HCEC 1CT (cell line): Measurements from ENCODE around the gene SLC16A12.
"Not testable (repeated sequence)": the region's sequence is repeated elsewhere in the genome, so short reads cannot be mapped to it uniquely, and the experiment has no call there.

Experiments
- DNase-seq: peaks from one replicate; pipeline ENCODE4 v3.0.0-alpha.2; 2017

The SLC16A12 gene

DNA sequence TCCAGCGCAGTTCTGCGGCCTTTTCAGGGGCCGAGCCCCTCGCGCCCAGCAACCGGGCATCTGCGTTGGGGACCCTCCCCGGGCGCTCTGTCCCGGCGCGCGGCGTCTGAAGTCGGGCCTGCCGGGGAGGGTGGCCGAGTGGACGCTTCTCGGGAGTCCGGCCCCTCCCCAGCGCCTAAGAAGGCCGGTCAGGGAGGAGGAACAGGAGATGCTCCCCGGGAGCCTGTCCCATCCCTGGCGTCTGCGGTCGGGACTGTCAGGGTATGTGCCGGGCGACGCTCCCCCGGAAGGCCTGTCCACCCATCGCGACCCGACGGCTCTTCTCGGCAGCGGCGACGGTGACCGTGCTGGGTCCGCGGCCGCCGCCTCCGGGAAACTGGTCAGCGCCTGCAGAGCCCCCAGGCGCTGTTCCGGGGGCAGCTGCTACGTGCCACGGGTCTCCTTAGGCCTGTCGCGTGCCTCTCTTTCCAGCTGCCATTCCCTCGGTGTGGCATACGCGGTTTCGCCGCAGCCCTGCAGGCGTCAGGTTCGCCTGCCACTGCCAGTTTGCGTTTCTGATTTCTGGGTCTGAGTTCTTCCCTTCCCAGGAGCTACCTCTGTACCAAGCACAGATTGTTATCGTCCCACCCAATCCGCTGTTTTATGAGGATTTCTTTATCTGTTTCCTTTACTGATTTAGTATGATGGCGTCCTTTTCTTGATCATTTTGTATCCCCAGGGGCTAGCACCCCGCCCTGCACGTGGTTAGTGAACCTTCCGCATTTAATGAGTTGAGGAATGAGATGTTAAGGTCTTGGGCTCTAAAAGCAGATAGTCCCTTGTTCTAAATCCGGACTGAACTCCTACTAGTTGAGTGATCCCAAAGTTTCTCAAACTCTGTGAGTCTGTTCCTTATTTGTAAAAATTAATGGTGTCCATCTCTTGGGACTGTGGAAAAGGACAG, 120.2 kb downstream of the SLC16A12 start:
- peak; percentile 49 for DNase-seq

DNA sequence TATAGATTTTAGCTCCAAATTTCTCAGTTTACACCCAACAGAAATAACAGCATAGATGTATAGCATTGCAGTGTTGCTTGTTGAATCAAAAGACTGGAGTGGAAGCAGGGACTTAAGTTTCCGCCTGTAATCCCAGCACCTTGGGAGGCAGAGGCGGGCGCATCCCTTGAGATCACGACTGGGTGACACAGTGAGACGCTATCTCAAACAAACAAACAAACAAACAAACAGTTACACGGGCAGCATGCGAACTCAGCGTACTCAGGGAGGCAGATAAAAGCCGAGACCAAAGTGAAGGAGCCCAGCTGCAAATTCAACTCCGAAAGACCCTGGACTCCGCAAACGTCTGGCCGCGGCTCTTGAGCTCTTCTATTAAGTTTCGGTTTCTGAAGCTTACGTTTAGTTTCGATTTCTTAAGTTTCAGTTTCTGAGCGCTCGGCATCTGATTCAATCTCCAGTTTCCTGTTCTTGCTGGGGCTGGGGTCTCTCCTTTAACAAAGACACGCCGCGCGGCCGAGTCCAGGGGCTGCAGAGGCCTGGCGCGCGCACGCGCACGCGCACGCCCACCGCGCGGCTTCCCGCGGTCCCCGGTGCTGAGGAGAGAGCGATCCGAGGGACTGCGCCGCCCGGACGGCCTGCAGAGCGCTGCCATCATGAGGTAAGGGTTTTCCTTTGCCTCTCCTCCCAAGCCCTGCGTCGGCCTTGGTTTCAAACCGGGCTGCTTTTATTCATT, 121.1 kb downstream of the SLC16A12 start, which contains the start of gene IFIT5:
IFIT5 (plus strand) TSS at position 423 of the 733 bp plus-strand sequence; CDS start at position 654, 231 bp downstream.
- peak; percentile 78 for DNase-seq

DNA sequence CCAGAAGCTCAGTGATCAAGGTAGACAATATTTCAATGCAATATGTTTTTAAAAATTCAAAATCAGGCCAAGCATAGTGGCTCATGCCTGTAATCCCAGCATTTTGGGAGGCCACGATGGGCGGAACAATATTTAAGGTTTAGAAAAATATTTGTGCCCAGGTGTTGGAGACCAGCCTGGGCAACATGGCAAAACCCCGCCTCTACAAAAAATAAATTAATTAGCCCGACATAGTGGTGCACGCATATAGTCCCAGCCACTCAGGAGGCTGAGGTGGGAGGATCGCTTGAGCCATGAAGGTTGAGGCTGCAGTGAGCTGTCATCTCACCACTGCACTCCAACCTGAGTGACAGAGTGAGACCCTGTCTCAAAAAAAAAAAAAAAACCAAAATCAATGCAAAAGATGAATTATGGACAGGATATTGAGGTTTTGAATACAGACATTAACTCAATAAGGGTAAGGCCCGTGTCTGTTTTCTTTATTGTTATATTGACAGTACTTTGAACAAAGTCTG, 121.9 kb downstream of the SLC16A12 start:
- DNase-seq = no peak

DNA sequence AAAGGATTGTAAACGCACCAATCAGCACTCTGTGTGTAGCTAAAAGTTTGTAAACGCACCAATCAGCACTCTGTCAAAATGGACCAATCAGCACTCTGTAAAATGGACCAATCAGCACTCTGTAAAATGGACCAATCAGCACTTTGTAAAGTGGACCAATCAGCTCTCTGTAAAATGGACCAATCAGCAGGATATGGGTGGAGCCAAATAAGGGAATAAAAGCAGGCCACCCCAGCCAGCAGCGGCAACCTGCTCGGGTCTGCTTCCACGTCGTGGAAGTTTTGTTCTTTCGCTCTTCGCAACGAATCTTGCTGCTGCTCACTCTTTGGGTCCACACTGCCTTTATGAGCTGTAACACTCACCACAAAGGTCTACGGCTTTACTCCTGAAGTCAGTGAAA, 123.1 kb downstream of the SLC16A12 start:
- not testable (repeated sequence) for DNase-seq

DNA sequence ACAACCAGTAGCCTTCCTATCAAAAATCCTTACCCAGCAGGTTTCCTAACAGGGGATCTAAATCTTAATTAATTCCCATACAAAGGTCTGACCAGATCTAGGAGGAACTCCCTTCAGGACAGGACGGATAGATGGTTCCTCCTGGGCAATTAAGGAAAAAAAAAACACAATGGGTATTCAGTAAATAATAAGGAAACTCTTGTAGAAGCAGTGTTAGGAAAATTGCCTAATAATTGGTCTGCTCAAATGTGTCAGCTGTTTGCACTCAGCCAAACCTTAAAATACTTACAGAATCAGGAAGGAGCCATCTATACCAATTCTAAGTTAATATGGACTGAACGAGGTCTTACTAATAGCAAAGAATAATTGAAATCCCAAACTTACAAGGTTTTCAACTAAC, 124.3 kb downstream of the SLC16A12 start:
- DNase-seq = not testable (repeated sequence)

DNA sequence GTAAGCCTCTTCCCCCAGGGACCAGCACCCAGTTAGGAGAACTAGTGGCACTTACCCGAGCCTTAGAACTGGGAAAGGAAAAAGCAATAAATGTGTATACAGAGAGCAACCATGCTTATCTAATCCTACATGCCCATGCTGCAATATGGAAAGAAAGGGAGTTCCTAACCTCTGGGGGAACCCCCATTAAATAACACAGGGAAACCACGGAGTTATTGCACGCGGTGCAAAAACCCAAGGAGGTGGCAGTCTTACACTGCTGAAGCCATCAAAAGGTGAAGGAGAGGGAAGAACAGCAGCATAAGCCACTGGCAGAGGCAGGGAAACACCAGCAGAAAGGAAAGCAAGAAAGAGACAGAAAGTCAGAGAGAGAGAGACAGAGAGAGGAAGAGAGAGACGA, 124.8 kb downstream of the SLC16A12 start:
- DNase-seq = not testable (repeated sequence)

DNA sequence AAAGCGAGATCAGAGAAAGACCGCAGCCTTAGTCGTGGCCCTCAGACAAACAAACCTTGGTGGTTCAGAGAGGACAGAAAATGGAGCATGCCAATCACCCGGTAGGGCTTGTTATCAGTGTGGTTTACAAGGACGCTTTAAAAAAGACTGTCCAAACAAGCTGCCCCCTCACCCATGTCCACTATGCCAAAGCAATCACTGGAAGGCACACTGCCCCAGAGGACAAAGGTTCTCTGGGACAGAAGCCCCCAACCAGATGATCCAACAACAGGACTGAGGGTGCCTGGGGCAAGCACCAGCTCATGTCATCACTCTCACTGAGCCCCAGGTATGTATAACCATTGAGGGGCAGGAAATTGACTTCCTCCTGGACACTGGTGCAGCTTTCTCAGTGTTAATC, 126.1 kb downstream of the SLC16A12 start:
- DNase-seq = not testable (repeated sequence)

DNA sequence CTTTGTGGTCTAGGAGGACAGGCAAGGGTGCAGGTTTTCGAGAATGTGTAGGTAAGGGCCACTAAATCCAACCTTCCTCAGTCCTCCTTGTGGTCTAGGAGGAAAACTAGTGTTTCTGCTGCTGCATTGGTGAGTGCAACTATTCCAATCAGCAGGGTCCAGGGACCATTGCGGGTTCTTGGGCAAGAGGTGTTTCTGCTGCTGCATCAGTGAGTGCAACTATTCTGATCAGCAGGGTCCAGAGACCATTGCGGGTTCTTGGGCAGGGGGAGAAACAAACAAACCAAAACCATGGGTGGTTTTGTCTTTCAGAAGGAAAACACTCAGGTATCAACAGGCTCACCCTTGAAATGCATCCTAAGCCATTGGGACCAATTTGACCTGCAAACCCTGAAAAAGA, 127.6 kb downstream of the SLC16A12 start:
- DNase-seq = not testable (repeated sequence)

DNA sequence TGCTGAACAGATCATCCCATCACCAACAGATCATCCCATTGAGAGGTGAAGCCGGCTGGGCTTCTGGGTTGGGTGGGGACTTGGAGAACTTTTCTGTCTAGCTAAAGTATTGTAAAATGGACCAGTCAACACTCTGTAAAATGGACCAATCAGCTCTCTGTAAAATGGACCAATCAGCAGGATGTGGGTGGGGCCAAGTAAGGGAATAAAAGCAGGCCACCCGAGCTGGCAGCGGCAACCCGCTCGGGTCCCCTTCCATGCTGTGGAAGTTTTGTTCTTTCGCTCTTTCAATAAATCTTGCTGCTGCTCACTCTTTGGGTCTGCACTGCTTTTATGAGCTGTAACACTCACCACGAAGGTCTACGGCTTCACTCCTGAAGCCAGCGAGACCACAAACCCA, 129.2 kb downstream of the SLC16A12 start:
- not testable (repeated sequence) for DNase-seq

DNA sequence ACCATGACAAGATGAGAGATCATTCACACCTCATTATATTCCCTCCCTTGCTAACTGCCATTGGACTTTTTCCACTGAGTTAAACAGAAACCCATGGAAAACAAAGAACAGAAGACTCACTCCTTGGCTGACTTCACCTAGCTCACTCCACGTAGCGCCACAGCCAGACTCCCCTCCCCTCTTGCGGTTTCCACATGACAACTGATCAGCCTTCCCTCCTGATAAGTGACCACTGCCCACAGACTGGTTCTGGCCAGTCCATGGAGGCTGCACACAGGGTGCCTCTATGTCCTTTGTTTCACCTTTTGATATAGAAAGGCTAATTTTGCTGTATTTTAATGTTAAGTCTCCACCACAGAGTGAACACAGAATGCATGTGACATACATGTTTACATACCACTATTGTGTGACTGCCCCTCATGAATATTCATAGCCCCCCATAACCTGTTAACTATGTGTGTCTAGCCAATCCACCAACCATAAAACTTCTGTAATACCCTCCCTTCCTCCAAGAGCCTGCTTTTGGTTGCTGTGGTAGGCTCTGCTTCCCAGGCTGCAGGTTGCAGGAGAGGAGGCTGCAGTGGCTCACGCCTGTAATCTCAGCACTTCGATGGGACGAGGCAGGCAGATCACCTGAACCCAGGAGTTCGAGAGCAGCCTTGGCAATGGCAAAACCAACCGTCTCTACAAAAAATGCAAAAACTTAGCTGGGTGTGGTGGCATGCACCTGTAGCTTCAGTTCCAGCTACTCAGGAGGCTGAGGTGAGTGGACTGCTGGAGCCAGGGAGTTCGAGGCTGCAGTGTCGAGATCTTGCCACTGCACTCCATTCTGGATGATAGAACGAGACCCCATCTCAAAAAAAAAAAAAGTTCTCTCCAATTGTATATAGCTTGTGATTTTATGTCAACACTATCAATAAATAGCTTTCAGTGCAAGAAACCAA, 131.0 kb downstream of the SLC16A12 start:
- DNase-seq = no peak

DNA sequence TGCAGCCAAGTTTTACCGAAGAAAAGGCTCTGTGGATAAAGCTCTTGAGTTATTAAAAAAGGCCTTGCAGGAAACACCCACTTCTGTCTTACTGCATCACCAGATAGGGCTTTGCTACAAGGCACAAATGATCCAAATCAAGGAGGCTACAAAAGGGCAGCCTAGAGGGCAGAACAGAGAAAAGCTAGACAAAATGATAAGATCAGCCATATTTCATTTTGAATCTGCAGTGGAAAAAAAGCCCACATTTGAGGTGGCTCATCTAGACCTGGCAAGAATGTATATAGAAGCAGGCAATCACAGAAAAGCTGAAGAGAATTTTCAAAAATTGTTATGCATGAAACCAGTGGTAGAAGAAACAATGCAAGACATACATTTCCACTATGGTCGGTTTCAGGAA, 132.4 kb downstream of the SLC16A12 start:
- DNase-seq = no peak

DNA sequence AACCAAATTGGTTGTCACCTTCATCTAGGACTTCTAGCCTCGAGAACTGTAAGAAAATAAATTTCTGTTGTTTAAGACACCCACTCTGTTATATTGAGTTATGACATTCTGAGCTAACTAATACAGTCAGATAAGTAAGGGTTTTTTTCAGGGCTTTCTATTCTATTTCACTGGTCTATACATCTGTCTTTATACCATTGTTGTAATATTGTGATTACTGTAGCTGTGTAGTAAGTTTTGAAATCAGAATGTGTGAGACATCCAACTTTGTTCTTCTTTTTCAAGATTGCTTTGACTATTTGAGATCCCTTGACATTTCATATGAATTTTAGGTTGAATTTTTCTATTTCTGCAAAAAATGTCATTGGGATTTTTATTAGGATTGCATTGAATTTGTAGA, 135.4 kb downstream of the SLC16A12 start:
- no peak for DNase-seq

DNA sequence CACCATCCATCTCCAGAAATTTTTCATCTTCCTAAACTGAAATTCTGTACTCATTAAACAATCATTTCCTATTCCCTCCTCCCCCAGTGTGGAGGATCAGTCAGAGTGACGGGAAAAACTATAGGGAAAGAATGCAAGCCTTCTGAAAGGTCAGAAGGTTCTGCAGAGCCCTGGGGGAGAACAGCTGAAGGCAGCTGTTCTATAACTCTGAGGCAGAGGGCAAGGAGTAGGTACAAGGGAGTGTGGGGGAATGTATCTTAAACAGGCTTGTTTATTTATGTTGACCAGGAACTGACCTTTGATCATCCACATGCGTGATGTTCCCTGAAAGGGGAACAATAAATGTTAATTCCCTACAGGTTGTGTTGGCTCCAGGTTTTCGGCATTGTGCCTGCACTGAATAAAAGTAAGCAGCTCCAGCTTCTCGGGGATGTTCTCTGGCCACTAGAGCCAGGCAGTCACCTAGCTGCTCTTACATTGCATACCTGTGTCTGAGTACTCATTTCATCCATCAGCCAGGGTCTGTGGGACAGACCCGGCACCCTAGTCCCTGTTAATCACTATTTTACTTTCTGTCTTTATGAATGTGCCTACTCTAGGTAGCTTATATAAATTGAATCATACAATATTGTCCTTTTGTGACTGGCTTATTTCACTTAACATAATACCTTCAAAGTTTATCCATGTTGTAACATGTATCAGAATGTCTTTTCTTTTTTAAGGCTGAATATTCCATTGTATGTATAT, 137.2 kb downstream of the SLC16A12 start:
- DNase-seq = peak; percentile 91

DNA sequence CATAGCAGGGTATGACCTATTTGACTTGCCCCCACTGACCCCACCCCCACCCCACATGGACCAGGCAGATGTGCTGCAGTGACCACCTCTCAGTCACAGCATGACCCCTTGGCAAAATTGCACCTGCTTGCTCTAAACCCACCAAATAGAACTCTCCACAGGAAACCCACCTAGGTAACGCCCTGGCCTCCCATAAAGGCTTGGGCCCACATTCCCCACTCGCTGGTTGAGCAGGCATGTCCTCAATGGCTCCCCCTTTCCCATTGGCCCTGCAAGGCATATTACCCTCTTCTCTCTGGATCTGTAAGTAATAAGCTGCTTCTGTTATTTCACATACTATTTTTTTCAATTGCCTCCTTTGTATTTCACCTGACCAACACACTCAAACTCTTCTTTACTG, 140.3 kb downstream of the SLC16A12 start:
- no peak for DNase-seq

DNA sequence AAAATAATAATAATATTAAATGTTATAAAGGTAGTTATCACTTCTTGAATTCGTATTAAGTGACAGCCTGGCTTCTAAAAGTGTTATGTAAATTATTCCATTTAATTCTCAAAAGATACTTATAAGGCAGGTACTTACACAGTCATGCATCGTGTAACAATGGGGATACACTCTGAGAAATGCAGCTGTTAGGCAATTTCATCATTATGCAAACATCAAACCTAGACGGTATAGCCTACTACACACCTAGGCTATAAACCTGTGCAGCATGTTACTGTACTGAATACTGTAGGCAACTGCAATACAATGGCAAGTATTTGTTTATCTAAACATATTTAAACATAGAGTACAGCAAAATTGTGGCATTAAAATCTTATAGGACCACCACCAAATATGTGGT, 141.5 kb downstream of the SLC16A12 start:
- no peak for DNase-seq

DNA sequence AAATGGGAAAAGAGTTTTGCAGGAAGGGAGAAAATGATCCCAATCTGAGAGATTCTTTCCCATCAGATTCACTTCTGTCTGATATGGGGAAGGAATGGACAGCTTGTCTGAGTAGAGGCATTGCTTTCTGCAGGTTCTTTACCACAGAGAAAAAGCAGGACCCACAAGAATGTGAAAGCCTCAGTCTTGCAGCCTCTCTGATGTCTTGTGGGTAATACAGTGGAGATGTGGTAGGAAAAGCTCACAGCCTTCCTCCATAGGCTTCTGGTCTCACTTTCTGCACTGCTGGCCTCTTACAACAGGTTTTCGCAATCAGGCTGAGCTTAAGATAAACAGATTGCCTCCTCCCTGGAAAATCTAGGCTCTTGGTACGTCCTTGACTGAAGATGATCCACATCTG, 142.4 kb downstream of the SLC16A12 start:
- DNase-seq = peak; percentile 90

DNA sequence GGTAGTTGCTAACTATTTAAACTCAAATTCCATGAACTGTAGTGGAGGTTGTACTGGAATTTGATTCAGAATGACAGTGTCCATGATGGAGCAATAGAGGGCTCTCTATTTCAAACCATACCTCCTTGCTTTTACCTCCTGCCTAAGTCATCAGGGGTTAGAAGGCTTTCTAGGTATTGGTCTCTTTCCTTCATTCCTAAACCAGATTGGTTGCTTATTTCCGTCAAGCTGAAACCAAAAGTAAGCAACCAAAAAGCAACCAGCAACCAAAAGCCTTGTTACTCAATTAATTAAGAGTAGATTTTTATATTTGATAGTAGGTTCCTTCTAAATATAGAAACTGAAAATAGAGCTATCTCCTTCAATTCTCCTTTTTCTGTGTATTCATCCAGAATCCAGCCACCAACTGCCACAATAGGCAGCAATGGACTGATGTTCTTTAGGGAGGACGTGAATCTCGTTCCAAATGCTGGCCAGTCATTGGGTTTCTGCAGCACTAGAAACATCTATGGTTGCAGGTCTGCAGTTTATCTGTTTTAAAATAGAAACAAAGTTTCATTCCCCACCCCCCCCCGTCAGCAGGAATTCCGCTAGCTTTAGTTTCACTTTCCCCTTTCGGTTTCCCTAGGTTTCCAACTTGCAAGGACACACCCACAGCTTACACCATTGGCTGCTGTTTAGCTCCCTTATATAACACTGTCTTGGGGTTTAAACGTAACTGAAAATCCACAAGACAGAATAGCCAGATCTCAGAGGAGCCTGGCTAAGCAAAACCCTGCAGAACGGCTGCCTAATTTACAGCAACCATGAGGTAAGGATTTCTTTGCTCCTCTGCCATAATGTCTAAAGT, 143.3 kb downstream of the SLC16A12 start, which contains the start of gene IFIT1:
IFIT1 (plus strand) TSS at position 717 of the 850 bp plus-strand sequence; CDS start at position 807, 90 bp downstream.
- peak; percentile 95 for DNase-seq

DNA sequence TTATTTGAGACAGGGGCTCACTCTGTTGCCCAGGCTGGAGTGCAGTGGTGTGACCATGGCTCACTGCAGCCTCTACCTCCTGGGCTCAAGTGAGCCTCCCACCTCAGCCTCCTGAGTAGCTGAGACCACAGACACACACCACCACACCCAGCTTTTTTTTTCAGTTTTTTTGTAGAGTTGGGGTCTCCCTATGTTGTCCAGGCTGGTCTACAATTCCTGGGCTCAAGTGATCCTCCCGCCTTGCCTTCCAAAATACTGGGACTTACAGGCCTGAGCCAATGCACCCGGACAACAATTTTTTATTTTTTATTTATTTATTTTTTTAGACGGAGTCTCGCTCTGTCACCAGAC, 144.2 kb downstream of the SLC16A12 start:
- not testable (repeated sequence) for DNase-seq

DNA sequence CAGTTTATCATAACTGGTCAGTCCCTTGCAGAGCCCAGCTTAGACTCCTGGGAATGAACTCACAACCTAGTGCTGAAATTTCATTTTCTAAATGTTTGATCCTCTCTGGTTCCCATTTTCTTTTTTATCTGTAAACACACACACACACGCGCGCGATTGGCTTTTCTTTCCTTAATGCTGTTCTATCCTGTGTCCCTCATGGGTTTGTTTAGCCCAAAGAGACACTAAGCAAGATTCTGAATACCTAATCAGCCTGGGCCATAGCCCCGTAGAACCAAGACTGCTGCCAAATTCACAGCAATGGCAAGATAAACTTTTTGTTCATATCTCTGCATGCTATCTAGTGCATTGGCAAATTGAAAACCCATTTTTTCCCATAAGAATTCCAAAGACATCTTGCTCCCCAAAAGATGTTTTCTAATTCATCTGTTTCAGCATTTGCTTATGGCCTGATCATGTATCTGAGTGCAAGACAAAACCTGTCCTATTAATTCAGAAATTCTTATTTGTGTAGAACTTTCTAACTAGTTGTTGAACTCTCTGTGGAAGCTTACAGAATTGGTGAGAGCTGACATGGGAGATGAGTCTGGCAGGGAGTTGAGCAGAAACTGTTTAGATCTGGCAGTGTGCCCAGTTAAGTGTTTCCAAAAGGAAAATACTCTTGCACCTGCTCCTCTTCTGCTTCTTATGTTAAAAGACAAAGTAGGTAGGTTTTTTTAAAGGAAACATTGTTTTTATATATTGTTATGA, 144.7 kb downstream of the SLC16A12 start:
- DNase-seq = no peak

DNA sequence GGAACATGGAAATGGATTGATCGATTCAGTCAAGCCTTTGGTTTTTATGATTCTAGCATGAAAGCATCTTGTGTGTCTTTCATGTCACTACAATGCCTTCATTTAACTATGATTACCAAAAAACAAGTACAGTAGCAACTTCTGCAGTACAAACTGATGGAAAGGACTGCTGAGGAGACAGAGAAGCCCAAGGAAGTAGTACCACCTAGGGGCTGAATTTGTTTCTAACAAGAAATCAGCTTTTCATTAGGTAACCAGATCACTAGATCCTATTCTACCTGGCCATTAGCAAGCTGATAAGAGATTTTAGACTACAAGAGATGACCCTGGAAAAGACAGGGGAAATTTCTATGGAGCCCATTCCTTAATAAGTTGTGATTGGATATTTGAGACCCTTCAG, 146.1 kb downstream of the SLC16A12 start:
- peak; percentile 71 for DNase-seq
